GM13976 (cell line): Measurements from ENCODE around the gene TACC2.
"Not testable (repeated sequence)": the region's sequence is repeated elsewhere in the genome, so short reads cannot be mapped to it uniquely, and the experiment has no call there.

ENCODE experiments used
- DNase-seq: peaks from one replicate; pipeline ENCODE4 v3.0.0; 2012; ENCODE audit warnings: low spot score
- in situ Hi-C: fragments of 300-500 bp; cut with MboI; formaldehyde crosslinking; loops from one replicate; pipeline ENCODE4 v1.12.0; 2022; ENCODE audit warnings: low sequenced_read_pairs, mixed read lengths, inconsistent platforms; ENCODE audit not compliant: unreplicated experiment
- TF ChIP-seq, protein P1 (sequence below): IDR thresholded peaks from 2 replicates; pipeline ENCODE4 v1.5.1; 2012; ENCODE audit warnings: borderline replicate concordance, mild to moderate bottlenecking; ENCODE audit not compliant: insufficient read depth; ENCODE audit errors: extremely low read depth, missing control alignments, control extremely low read depth

Gene TACC2

DNA sequence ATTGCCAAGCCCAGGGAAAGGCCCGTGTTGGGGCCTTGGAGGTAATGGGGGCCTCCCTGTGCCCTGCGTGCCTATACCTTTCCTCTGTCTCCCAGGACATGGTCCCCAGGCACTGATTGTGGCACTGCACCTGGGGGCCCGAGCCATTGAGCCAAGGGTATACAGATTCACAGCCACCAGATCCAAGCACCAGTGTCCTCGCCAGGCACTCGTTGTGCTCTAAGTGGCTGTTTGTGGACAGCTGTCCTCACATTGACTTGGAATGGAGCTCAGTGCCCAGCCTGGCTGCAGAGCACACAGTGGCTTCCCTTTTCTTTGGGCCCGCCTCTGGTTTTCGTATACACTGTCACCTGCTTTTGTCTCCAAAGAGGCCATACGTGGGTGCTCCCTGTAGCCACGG is 210.1 kb downstream of the TACC2 start:
- in situ Hi-C loops, result no loop called here
- TF ChIP-seq, protein P1, sequence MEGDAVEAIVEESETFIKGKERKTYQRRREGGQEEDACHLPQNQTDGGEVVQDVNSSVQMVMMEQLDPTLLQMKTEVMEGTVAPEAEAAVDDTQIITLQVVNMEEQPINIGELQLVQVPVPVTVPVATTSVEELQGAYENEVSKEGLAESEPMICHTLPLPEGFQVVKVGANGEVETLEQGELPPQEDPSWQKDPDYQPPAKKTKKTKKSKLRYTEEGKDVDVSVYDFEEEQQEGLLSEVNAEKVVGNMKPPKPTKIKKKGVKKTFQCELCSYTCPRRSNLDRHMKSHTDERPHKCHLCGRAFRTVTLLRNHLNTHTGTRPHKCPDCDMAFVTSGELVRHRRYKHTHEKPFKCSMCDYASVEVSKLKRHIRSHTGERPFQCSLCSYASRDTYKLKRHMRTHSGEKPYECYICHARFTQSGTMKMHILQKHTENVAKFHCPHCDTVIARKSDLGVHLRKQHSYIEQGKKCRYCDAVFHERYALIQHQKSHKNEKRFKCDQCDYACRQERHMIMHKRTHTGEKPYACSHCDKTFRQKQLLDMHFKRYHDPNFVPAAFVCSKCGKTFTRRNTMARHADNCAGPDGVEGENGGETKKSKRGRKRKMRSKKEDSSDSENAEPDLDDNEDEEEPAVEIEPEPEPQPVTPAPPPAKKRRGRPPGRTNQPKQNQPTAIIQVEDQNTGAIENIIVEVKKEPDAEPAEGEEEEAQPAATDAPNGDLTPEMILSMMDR, result no peak
- DNase-seq, result no peak

DNA sequence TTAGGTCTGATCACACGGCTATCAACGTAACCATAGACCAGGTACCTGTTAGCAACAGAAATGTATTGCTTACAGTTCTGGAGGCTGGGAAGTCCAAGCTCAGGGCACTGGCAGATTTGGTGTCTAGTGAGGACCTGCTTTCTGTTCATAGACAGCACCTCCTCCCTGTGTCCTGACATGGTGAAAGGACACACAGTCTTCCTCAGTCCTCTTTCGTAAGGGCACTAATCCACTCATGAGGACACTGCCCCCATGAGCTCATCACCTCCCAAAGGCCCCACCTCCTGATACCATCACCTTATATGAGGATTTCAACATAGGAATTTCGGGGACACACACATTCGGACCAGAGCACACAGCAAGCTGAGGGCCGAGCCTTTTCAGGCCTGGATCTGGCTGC is 210.7 kb downstream of the TACC2 start:
- in situ Hi-C loops, result no loop called here
- no peak for DNase-seq
- TF ChIP-seq, protein P1, result no peak

DNA sequence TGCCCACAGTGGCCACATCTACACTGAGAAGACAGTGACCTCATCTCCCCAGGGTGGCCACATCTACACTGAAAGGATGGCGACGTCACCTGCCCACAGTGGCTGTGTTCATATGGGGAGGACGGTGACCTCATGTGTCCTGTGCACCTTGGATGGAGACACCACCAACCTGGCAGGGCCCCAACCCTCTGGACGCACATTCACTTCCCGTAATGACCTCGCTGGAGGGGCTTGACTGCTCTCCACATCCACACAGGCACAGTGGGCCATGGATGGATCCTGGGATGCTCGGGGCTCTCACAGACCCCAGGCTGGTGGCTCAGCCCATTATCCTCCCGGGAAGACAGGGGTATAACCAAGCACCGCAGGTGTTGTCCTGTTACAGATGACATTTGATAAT is 212.4 kb downstream of the TACC2 start:
- TF ChIP-seq, protein P1, result no peak
- DNase-seq, result no peak
- in situ Hi-C loops, result no loop called here

- in situ Hi-C loops, DNase-seq: not testable (repeated sequence)
Observed at GRCh38 chr10:122203180-122203579, 214.2 kb downstream of the TACC2 start.

DNA sequence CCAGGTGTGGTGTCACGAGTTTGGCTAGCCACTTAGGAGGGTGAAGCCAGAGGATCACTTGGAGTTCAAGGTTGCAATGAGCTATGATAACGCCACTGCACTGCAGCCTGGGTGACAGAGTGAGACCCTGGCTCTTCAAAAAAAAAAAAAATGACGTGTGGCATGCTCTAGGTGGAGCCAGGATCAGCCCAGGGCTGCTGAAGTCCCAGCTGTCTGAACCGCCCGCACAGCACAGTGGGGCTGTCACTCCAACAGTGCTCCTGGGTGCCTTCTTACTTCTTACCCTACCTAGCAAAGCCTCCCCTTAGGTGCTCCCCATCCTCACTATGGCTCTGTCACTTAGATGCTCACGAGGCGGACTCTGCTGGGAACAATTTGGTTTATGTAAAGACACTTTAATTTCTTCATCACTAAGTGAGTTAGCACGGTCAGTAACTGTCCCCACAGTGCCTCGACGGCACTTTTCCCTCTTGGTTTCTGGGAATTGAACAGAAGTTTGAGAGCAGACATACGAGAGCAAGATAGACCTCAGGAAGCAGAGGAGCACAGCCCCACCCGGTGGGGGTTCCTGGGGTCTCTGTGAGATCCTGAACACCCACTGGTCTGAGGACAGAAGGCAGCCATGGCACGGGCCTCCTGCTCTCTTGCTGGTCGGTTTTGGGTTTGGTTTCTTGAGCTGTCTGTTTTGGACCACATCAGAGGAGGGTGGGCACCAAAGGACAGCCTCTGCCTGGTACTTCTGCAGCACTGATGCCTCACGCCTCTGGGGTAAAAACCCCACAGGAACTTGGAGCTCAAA is 215.9 kb downstream of the TACC2 start:
- no peak for DNase-seq
- TF ChIP-seq, protein P1, result no peak
- in situ Hi-C loops, result no loop called here

DNA sequence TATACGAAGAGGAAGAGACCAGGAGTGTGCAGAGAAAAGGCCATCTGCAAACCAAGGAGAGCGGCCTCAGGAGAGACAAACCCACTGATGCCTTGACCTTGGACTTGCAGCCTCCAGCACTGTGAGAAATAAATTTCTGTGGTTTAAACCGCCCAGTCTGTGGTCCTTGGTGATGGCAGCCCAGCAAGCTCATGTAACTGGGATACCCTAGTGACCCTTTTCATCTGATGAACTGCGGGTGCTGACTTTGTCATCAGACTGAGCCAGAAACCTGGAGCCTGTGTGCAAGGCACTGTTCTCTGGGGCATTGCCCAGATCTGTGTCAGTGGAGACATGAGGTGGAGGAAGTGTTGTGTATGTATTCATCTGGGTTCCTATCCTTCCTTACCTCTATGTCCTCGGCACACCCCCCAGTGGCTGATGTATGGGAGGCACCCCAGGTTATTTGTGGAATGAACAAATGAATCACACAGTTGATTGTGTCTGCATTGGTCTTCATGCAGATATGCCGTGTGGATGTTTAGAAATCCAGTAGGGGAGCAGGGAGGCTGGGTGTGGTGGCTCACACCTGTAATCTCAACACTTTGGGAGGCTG is 217.6 kb downstream of the TACC2 start:
- in situ Hi-C loops, result no loop called here
- no peak for DNase-seq
- TF ChIP-seq, protein P1, result no peak

DNA sequence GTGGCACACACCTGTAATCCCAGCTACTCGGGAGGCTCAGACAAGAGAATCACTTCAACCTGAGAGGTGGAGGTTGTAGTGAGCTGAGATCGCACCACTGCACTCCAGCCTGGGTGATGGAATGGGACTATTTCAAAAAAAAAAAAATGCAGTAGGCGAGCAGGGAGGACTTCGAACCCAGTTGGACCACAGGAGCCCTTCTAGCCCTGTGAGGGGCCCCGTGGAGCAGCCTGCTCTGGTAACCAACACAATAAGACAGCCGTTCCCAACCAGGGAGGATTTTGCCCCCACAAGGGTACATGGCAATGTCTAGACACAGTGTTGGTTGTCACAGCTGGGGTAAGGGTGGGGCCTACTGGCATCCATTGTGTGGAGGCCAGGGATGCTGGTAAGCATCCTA is 218.2 kb downstream of the TACC2 start:
- in situ Hi-C loops, result no loop called here
- DNase-seq, result no peak
- TF ChIP-seq, protein P1, result no peak
